Stimulated activated naive CD8-positive, alpha-beta T cell treated with anti-CD3 and anti-CD28 coated beads, Interleukin-15, Interleukin-2, amounts not matched to agents 100 U/mL and 50 U/mL, for 24 hours (primary cell): ENCODE data around the gene GYPB.
"Not testable (repeated sequence)": the region's sequence is repeated elsewhere in the genome, so short reads cannot be mapped to it uniquely, and the experiment has no call there.

Experiments used
- ATAC-seq: fragments of 150-1000 bp; cut with Tn5 transposase; one replicate; pipeline ENCODE4 v1.10.0; 2021
- DNase-seq: peaks from one replicate; pipeline ENCODE4 v3.0.0; 2021

GYPB gene

DNA sequence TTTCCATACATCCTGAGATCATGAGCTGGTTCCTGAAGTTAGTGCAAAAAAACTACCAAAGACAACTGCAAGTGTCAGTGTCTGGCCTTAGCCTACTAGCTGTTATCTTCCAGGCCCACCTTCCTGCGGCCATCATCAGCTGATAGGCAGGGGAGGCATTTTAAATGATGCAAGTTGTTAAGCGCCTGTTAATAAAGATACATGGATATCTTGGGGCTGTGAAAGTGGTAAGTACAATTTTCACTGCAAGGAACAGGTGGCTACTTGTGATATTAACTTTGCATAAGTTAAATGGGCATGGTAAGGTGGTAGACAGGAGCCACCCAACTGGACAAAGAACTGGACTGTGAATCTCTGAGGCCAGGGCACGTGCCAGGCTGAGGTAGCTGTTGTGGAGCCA is at the start of gene GYPB:
Gene GYPB (minus strand): TSS at position 104 of the 400 bp plus-strand sequence. CDS start 93 bp downstream, at position 11.
- ATAC-seq, DNase-seq: not testable (repeated sequence)

DNA sequence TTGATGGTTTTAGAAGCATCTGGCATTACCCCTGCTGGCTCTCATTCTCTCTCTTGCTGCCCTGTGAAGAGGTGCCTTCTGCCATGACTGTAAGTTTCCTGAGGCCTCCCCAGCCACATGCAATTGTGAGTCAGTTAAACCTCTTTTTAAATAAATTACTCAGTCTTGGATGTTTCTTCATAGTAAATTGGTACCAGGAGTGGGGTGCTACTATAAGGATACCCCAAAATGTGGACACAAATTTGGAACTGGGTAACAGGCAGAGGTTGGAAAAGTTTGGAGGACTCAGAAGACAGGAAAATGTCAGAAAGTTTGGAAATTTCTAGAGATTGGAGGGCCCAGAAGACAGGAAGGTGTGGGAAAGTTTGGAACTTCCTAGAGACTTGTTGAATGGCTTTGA is 42.4 kb upstream of the GYPB start:
- not testable (repeated sequence) for DNase-seq, ATAC-seq

DNA sequence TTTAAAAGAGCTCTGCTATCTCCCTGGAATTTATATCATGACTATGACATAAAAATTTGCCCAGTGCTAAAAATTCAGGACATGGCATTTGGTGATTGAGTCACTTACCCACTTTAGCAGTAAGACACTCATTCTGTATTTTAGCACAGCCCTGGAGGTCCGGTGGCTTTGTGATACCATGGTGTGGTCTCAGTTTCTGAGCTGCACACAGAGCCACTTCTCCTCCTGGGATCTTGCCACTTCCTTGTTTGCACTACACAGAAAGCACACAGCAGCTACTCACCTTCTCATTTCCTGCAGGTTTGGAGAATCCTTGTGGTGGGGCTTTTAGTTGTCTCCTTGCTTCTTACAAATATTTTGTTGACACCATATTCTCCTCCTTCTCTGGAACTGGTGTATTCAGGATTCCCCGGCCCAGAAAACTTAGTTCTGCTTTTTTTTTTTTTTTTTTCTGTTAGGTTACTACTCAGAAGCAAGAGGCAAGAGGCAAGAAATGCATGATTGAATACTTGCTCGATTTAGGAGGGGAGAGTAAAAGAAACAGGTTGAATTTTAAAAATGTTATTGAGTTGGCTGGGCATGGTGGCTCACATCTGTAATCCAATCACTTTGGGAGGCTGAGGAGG is 41.2 kb upstream of the GYPB start:
- not testable (repeated sequence) for DNase-seq, ATAC-seq

DNA sequence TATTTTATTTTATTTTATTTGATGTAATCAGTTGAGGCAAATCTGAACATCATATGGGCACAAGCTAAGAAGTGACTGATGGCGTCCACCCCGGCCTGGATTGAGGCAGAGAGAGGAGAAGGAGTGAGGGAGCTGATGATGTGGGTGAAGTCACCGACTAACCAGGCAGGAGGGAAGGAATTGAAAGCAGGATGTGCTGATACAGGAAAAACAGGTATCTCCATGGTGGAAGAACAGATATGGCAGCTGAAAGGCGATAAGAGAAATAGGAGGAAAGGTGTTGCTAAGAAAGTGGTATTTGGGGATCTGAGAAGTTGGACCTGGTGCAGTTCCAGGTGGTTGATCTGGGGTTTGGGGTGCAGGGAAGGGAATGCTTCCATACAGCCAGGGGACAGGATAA is 37.6 kb upstream of the GYPB start:
- DNase-seq (no peak), ATAC-seq (no peak)

- ATAC-seq, DNase-seq: not testable (repeated sequence)
Measured at GRCh38 chr4:144055336-144055735, 36.2 kb upstream of the GYPB start.

- DNase-seq, ATAC-seq: not testable (repeated sequence)
Measured at GRCh38 chr4:144051494-144051893, 32.3 kb upstream of the GYPB start.

DNA sequence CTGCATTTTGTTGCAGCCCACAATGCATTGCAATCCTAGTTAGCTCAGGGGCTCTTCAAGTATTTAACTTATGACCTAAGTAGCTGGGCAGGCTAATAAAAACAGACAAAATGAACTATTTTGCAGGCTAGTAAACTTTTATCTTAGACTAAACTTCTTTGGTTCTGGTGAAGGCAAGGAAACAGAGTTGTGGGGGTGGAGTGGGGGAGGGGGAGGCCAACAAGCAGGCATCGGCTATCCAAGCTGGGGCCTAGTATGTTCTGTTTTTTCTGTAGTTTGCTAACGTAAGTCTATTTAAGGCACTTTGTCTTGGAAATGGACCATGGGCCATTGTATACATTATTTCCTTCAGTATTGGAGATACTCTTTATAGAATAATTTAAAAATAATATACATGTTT is 31.5 kb upstream of the GYPB start:
- ATAC-seq = not testable (repeated sequence)

GRCh38 chr4:144049495-144050424 is 30.6 kb upstream of the GYPB start:
- ATAC-seq, DNase-seq: not testable (repeated sequence)

More for the DNA sequence above, 31.5 kb upstream of the GYPB start:
- not testable (repeated sequence) for DNase-seq

DNA sequence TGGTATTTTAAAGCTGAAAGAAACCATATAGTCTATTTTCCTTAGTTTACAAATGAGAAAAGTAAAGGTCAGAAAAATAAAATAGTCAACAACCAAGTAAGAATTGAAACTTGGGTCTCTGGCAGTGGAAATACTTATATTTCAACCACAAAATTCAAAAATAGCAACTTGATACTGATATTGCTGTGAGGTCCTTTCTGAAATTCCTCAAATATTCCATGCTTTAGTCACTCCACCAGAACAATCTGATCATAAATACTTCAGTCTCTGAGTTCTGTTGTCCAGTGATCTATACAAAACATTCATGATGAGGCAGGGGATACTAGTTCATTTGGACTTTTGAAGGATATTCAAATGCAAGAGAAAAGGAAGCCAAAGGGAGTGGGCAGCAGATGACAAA is 25.8 kb upstream of the GYPB start:
- DNase-seq, ATAC-seq: not testable (repeated sequence)

GRCh38 chr4:144032580-144032979 is 13.4 kb upstream of the GYPB start:
- DNase-seq, ATAC-seq: not testable (repeated sequence)

DNA sequence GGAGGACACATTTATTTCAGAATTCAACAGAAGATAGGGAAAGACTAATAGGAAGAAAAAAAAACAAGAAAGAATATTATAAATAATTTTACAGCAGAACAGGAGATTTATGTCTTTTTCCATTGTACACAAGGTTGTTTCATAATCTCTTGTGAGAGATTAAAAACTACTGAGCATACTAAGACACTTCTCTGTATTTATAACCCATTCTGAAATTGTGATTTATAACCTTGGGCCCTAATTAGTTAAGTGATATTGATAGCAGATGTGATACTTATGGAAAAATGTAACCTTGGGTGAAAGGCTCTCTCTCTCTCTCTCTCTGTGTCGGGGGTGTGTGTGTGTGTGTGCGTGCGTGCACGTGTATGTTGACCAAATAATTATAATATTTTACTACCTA is 12.7 kb upstream of the GYPB start:
- not testable (repeated sequence) for DNase-seq, ATAC-seq

GRCh38 chr4:144031369-144031768 is 12.2 kb upstream of the GYPB start:
- not testable (repeated sequence) for ATAC-seq

GRCh38 chr4:144030708-144031107 is 11.5 kb upstream of the GYPB start:
- DNase-seq, ATAC-seq: not testable (repeated sequence)

More at GRCh38 chr4:144031369-144031768, 12.2 kb upstream of the GYPB start:
- DNase-seq = not testable (repeated sequence)

GRCh38 chr4:144026682-144027081 is 7.5 kb upstream of the GYPB start:
- ATAC-seq, DNase-seq: not testable (repeated sequence)

DNA sequence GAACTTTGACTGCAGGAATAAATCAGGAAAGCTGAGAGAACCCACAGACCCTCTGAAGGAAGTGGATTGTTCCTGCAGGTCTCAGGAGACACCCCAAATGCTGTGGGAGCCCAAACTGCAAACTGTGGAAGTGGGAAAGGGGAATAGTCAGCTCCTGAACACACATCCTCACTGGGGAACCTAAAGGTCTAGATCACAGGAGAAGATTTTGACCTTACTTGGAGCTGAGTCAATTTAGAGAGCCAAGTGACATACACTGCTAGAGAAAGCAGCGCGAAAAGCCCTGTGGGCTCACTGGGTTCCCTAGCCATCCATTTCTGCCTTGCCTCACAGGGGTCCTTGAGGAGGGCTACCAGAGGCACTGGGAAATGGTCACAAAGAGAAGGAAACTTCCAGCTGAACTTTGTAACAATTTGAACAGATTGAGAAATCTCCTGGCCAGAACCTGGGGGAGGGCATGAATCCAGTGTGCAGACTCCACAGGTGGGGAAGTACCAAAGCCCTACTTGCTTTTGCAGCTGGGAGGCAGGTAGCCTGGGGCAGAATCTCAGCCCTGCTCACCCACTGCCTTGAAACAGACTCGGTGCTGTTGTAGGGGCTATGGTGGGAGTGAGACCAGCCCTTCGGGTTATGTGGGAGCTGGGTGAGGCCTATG is 5.3 kb upstream of the GYPB start:
- not testable (repeated sequence) for ATAC-seq, DNase-seq

GRCh38 chr4:144022772-144023400 is 3.7 kb upstream of the GYPB start:
- DNase-seq, ATAC-seq: not testable (repeated sequence)

DNA sequence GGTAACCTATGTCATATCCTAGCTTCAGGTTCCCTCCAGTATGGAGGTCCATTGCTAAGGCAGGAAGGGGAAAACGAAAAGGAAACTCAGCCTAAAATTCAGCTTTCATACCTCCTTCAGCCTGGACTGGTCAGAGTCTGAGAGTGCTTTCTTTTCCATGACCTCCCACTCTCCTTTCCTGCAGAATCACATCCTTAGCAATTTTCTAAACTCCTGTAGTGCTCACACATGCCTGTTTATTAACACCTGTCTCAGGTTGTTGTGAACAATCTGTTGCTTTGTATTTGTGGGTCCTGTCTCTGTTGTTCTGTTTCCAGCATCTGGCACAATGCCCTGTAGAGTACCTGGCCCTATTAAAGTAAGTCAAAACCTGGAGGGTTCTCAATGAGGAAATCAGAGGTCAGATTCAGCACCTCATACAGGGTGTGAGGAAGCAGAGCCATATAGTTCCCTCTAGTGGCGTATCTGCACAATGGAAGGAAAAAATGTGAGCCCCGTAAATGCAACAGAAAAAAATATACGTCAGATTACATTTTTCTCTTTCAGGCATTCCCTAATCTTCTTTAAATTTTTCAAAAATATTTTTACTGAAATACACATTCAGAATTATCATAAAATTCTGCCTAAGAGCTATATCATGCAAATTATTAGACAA is 2.3 kb upstream of the GYPB start:
- DNase-seq, ATAC-seq: not testable (repeated sequence)

DNA sequence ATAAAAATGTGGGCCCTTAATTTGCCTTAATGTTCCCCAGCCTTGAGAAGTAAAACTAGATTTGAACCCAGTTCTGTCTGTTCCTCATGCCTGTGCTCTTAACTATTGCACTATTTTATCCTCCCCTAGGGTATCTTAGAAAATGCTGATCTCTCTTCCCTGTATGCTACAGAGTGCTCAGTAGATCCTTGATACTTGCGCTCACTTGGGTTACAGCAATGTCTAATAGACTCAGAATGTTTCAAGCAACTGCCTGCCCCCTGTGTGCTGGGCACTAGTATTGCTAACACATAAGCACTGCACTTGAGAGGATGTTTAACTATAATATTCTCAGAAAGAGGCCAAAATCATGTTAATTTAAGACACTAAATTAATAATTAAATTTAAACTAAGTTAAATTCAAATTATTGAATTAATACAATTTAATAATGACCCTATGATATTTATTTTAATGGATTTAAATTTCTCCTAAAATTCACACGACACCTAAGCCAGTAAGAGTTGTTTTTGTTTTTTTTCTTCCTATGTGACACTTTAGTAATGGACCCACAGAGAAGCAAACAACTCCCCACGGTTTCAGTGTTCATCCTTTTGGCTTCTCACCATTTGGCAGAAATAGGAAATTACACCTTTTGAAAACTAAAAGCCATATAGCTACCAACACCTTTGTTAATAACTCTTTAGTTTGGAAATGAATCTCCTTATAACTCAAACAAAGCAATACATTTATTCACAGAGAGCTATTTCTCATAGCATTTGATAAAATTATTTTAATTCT is 768 bp downstream of the GYPB start:
- not testable (repeated sequence) for ATAC-seq, DNase-seq

GRCh38 chr4:144017271-144017670 is 1.9 kb downstream of the GYPB start:
- ATAC-seq, DNase-seq: not testable (repeated sequence)

GRCh38 chr4:144016057-144016605 is 3.0 kb downstream of the GYPB start:
- ATAC-seq = not testable (repeated sequence)

More at GRCh38 chr4:144016057-144016605, 3.0 kb downstream of the GYPB start:
- DNase-seq = not testable (repeated sequence)
